ENCODE measurements around the gene GNAT3.
A peak's percentile ranks its signal among the peaks of the same experiment; 100 is the strongest.

GNAT3 gene

DNA sequence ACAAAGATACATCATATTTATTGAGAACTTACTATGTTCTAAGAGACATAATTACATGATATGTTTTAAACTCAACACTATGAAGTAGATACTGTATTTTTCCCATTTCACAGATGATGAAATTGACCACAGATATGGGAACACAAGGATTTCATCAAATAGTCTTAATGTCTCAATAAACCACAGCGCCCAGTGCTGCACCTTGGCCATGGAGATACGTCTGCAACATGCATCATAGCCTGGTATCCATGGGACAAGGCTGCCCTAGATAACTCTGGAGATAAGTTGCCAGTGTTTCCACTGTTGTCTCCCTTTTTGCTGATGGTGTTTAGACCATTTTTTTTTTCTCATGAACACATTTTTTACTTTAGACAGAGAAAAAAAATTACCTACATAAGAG is 97.5 kb downstream of the GNAT3 start:
- DNase-seq, result no peak

DNA sequence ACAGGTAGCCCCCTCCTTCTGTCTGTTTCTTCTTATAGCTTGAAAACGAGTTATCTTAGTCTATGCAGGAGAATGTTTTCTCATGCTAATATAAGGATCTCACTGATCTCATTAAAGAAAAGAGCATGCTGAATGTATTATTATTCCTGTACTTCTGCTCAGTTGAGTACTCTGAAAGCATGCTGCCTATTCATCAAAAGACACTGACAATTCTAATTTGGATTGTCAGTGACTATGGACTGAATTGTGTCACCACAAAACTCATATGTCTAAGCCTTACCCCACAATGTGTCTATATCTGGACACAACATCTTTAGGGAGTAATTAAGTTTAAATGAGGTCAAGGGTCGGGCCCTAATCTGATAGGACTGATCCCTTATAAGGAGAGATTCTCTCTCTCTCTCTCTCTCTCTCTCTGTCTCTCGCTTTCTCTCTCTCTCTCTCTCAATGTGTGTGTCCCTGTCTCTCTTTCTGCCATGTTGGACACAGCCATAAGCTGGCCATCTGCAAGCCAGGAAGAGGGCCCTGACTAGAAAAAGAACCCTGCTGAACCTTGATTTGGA is 98.4 kb downstream of the GNAT3 start:
- peak; percentile 56 for DNase-seq

DNA sequence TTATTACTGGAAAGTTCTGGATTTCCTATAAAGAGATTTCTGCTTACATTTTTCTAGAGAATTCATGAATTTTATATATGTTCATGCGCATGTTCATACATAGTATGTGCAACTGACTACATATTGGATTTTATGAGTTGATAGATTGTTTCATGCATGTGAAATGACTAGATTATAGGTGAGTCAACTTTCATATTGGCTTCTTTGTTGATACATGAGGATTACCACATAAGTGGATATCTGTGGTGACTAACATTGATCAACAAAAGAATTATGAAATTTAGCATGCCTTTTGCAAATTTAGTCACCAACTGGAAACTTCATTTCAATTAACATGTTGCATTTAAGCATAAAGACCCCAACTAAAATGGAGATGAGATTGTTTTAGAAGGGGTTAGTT is 99.0 kb downstream of the GNAT3 start:
- DNase-seq, result no peak

DNA sequence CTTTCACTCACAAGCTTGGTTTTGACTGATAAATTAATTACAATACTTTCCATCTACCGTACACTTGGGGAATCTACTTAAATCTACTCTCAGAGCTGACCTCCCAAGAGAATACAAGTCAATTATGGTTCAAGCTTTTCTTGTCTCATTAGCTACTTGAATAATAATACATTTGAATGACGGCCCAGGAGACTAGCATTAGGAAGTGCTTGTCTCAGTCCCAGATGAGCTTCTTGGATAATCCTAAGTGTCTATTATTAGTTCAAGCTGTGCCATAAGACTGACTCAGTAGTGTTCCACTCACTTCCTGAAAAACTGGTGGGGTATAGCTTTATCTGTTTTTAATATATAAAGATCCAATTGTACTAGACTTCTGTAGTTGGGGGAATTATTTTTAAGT is 100.2 kb downstream of the GNAT3 start:
- no peak for DNase-seq

DNA sequence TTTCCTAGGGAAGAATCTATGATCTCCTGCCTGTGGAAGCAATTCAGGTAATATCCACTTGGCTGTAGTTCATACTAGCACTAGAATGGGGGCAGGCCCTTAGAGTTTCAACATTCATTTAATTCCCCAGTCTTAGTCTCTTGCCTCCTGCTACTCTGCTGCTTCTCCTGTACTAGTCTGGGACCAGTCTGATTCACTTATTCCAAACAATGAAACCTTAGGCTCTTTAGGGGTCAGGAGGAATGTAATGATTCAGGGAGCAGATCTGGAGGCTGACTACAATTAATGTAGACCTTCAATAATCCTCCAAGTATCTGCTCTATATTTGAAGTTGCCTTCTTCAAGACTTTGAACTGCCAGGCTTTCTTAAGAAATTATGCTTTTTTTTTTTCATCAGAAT is 101.8 kb downstream of the GNAT3 start:
- DNase-seq, result no peak
